Activated CD4-positive, alpha-beta T cell treated with anti-CD3 and anti-CD28 coated beads, Interleukin-2, Interleukin-6, amounts not matched to agents 100 ng/mL and 50 ng/mL, durations not matched to agents 16 hours and 8 hours (primary cell): ENCODE measurements around the gene SAMHD1.
"Not testable (repeated sequence)": the region's sequence is repeated elsewhere in the genome, so short reads cannot be mapped to it uniquely, and the experiment has no call there.

Experiments used
- DNase-seq: peaks from one replicate; pipeline ENCODE4 v3.0.0-alpha.2; 2020

SAMHD1 gene

GRCh38 chr20:36951979-36952738, 651 bp upstream of the SAMHD1 start:
- DNase-seq: no peak

GRCh38 chr20:36950414-36951197, 902 bp downstream of the SAMHD1 start:
- peak; percentile 47 for DNase-seq

GRCh38 chr20:36941401-36941835, 10.1 kb downstream of the SAMHD1 start:
- DNase-seq: no peak

GRCh38 chr20:36937402-36937770, 14.1 kb downstream of the SAMHD1 start:
- DNase-seq: no peak

- not testable (repeated sequence) for DNase-seq
These were observed 14.6 kb downstream of the SAMHD1 start for GRCh38 chr20:36936761-36937401.

GRCh38 chr20:36936341-36936740, 15.2 kb downstream of the SAMHD1 start:
- no peak for DNase-seq

GRCh38 chr20:36933571-36933970, 17.9 kb downstream of the SAMHD1 start:
- DNase-seq: not testable (repeated sequence)

GRCh38 chr20:36932476-36933426, 18.8 kb downstream of the SAMHD1 start:
- DNase-seq: no peak

- not testable (repeated sequence) for DNase-seq
These were observed 19.4 kb downstream of the SAMHD1 start for GRCh38 chr20:36932067-36932466.

- DNase-seq: no peak
These were observed 21.8 kb downstream of the SAMHD1 start for GRCh38 chr20:36929691-36930090.

GRCh38 chr20:36929290-36929689, 22.2 kb downstream of the SAMHD1 start:
- DNase-seq: no peak

GRCh38 chr20:36927704-36928103, 23.8 kb downstream of the SAMHD1 start:
- no peak for DNase-seq

GRCh38 chr20:36926653-36927200, 24.8 kb downstream of the SAMHD1 start:
- DNase-seq: no peak

GRCh38 chr20:36925234-36925633, 26.3 kb downstream of the SAMHD1 start:
- no peak for DNase-seq

- DNase-seq: no peak
These were observed 27.1 kb downstream of the SAMHD1 start for GRCh38 chr20:36924167-36925045.

- no peak for DNase-seq
These were observed 31.2 kb downstream of the SAMHD1 start for GRCh38 chr20:36920334-36920730.

- DNase-seq: peak; percentile 76
These were observed 31.7 kb downstream of the SAMHD1 start for GRCh38 chr20:36919715-36920333.

GRCh38 chr20:36917943-36918342, 33.6 kb downstream of the SAMHD1 start:
- peak; percentile 23 for DNase-seq

GRCh38 chr20:36917240-36917639, 34.3 kb downstream of the SAMHD1 start:
- DNase-seq: no peak

- no peak for DNase-seq
These were observed 35.3 kb downstream of the SAMHD1 start for GRCh38 chr20:36916199-36916598.

GRCh38 chr20:36908603-36909002, 42.9 kb downstream of the SAMHD1 start:
- DNase-seq: no peak
